ENCODE measurements around the gene PATE3. TPM values are rescaled to one million over a fixed set of nuclear protein-coding genes. Genes with fewer than 3 reads are reported as not detected.

Gene PATE3
- total RNA-seq, 4 donors from 2014 or later = not detected

DNA sequence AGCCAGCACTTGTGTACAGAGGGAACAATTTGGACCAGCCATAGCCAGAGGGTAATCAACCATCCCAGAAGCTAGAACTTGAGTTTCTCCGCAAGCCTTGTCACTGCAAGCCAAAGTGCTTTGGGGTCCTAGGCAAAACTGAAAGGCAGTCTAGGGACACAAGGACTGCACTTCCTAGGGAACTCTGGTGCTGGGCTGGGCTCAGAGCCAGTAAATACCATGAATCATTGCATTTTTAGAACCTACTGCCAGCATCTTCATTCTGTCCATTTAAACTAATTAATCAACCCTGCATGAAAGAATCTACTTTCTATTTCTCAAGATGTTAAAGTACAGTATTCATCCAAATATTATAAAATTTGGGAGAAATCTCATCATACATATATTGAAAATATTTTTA lies 20.0 kb downstream of the PATE3 start:
- TF ChIP-seq CTCF (IDR thresholded peaks at IDR 0.05 in 4 of 5, conservative IDR thresholded peaks at IDR 0.05 in 1 of 5) = no peak
- no peak for TF ChIP-seq POLR2A (IDR thresholded peaks at IDR 0.05)
- no peaks in the 10 kb centered on the region for H3K4me1 ChIP-seq
- H3K27ac ChIP-seq = no peak overlapping the region
- no peaks in the 10 kb centered on the region for H3K36me3 ChIP-seq
- intact Hi-C loops (cut with DNase I; ENCODE audit: low total_unique reads) = no loop called here
- no peak overlapping the region for H3K4me3 ChIP-seq
- H3K27me3 ChIP-seq = no peaks in the 10 kb centered on the region
- no peaks in the 10 kb centered on the region for H3K9me3 ChIP-seq
- in situ Hi-C loops (cut with MboI; ENCODE audit: low sequenced_read_pairs in 4 of 4) = no loop called here
- no peak for DNase-seq
- no peak for ATAC-seq

DNA sequence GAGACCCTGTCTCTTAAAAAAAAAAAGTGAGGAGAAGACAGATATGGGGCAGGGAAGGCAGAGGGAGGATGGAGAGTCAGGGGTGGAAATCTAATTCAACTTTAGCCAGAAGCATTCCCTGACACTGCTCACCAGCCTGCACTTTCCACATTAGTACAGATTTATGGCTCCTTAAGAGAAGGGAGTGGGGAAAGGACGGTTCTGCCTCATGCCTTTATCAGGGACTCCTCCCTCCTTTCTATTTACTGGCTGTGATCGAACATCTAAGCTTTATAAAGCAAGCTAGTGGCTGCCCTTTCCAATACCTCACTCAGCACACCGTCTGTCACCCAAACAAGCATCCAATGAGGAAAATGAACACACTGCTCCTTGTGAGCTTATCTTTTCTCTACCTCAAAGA lies 45.1 kb downstream of the PATE3 start, which contains the start of gene PATE4:
TSS of gene PATE4 (plus strand) at position 301 of the 400 bp plus-strand sequence. CDS start at position 345, 44 bp downstream.
- in situ Hi-C loops (cut with MboI; ENCODE audit: low sequenced_read_pairs in 4 of 4) = no loop called here
- intact Hi-C loops (cut with DNase I; ENCODE audit: low total_unique reads) = no loop called here
- no peak for TF ChIP-seq POLR2A (IDR thresholded peaks at IDR 0.05)
- TF ChIP-seq CTCF (IDR thresholded peaks at IDR 0.05 in 4 of 5, conservative IDR thresholded peaks at IDR 0.05 in 1 of 5) = no peak

DNA sequence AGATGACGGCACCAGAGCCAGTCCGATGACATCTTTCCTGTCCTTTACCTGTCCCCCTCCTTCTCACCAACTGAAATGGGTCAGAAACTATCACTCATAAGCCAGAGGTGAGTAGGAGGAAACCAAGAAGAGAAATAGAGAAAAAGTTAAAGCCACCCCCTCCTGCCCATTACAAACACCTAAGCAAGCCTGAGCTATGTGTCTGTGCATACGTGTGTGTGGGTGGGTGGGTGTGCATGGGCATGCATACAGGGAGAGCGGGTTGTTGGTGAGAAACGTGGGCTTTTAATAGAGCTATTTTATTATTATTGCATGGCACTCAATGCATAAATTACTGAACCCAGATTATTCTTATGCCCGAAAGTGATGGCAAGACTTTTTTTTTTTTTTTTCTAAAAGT lies 47.8 kb downstream of the PATE3 start:
- DNase-seq (no peak), ATAC-seq (no peak)
- no peaks in the 10 kb centered on the region for H3K4me1 ChIP-seq
- H3K27me3 ChIP-seq = no peaks in the 10 kb centered on the region
- H3K4me3 ChIP-seq = no peak overlapping the region
- H3K36me3 ChIP-seq = no peaks in the 10 kb centered on the region
- H3K27ac ChIP-seq = no peak overlapping the region
- no peaks in the 10 kb centered on the region for H3K9me3 ChIP-seq
- TF ChIP-seq POLR2A (IDR thresholded peaks at IDR 0.05) = no peak
- in situ Hi-C loops (cut with MboI; ENCODE audit: low sequenced_read_pairs in 4 of 4) = no loop called here
- intact Hi-C loops (cut with DNase I; ENCODE audit: low total_unique reads) = no loop called here

More for the DNA sequence above, 45.1 kb downstream of the PATE3 start, which contains the start of gene PATE4:
- H3K4me3 ChIP-seq = no peak within 1 kb of the TSS
- H3K9me3 ChIP-seq = no peaks in the 10 kb centered on the region
- no peaks in the 10 kb centered on the region for H3K4me1 ChIP-seq
- no peaks in the 10 kb centered on the region for H3K36me3 ChIP-seq
- no peaks in the 10 kb centered on the region for H3K27me3 ChIP-seq
- no peak for ATAC-seq
- DNase-seq = no peak
- no peak within 1 kb of the TSS for H3K27ac ChIP-seq

Other genes starting within 250 kb of the PATE3 start
- 100 to 1,000 TPM in 3 of 4 donors, 10 to 100 TPM in 1; 88.9 to 140 (median 127) TPM for gene EI24, start 218.7 kb upstream of the PATE3 start, total RNA-seq
- 10 to 100 TPM; 31.5 to 34.6 (median 32.9) TPM for gene STT3A, start 195.3 kb upstream of the PATE3 start, total RNA-seq
- gene CHEK1, start 163.0 kb upstream of the PATE3 start, total RNA-seq = under 1 TPM in 2 of 4 donors, not detected in 2; 0.42 to 0.56 TPM
- gene ACRV1, start 107.3 kb upstream of the PATE3 start, total RNA-seq = not detected
- not detected for gene PATE1, start 41.8 kb upstream of the PATE3 start, total RNA-seq
- gene PATE2, start 9.3 kb upstream of the PATE3 start, total RNA-seq = not detected
- gene PATE4, start 45.2 kb downstream of the PATE3 start, total RNA-seq = not detected
- gene HYLS1, start 99.5 kb downstream of the PATE3 start, total RNA-seq = 1 to 10 TPM in 3 of 4 donors, under 1 TPM in 1; 0.56 to 3.9 (median 1.9) TPM
- 10 to 100 TPM in 3 of 4 donors, 1 to 10 TPM in 1; 7.0 to 13.5 (median 11.7) TPM for gene PUS3, start 115.1 kb downstream of the PATE3 start, total RNA-seq
- not detected for gene DDX25, start 116.4 kb downstream of the PATE3 start, total RNA-seq
- gene VSIG10L2, start 157.9 kb downstream of the PATE3 start, total RNA-seq = under 1 TPM in 1 of 4 donors, not detected in 3; 0.10 TPM